Coronary artery (tissue), 2 donors: ENCODE data around the gene GASK1A.

ENCODE experiments used
- DNase-seq: peaks from one replicate; pipeline ENCODE4 v3.0.0-alpha.2; 2017; ENCODE audit warnings: low spot score
- H3K27ac ChIP-seq, 2 donors: fragments of 200-600 bp; sonication (generic); one replicate each; pipeline ENCODE4 v1.5.1; 2016 to 2019
- H3K4me3 ChIP-seq: fragments of 200-600 bp; sonication (generic); 2 replicates; pipeline ENCODE4 v1.5.1; 2016; ENCODE audit warnings: mild to moderate bottlenecking, moderate library complexity
- TF ChIP-seq, protein P1 (sequence below): fragments of 200-600 bp; sonication (generic); IDR thresholded peaks from one replicate; pipeline ENCODE4 v1.5.1; 2019; ENCODE audit warnings: antibody characterized with exemption

The GASK1A gene

DNA sequence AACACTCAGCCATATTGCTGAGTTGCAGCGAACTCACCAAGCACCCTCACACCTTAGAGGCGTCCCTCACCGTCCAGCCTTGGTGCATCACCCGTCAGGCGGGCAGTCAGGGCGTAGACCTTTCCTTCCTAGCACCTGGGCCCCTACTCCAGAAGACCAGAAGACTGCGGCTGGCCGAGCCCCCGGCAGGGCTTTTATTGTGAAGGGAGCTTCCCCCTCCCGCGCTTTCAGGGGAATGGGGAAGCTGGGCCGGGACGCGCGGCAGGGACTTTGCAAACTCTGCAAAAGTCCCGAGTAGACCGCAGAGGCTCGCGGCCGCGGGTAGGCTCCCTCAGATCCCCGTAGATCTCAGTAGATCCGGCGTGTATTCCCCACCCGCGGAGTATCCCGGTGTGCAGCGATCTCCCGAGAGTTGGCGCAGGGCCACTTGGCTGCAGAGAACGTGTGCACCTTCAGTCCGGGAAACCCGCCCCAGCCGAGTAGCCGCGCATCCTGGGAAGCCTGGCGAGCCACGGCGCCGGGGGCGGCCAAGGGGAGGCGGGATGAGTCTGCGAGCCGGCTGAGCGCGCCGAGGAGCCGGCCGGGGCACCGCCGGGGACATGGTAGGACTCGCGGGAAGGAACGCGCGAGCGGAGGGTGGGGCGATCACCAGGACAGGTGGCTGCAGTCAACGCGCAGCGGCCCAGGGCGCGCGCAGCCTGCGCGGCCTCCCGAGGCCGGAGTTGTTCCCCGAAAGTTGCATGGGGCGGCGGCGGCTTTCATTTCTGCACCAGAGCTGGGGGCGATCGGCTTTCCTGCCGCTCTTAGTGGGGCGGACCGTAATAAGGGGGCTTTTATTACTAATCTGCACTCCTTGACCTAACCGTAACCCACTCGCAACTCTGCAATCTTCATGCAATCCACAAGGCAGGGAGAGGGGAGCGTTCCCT lies at the start of gene GASK1A:
GASK1A (plus strand) TSS at position 268 of the 929 bp plus-strand sequence; CDS start at position 600, 332 bp downstream.
- TF ChIP-seq, protein P1, sequence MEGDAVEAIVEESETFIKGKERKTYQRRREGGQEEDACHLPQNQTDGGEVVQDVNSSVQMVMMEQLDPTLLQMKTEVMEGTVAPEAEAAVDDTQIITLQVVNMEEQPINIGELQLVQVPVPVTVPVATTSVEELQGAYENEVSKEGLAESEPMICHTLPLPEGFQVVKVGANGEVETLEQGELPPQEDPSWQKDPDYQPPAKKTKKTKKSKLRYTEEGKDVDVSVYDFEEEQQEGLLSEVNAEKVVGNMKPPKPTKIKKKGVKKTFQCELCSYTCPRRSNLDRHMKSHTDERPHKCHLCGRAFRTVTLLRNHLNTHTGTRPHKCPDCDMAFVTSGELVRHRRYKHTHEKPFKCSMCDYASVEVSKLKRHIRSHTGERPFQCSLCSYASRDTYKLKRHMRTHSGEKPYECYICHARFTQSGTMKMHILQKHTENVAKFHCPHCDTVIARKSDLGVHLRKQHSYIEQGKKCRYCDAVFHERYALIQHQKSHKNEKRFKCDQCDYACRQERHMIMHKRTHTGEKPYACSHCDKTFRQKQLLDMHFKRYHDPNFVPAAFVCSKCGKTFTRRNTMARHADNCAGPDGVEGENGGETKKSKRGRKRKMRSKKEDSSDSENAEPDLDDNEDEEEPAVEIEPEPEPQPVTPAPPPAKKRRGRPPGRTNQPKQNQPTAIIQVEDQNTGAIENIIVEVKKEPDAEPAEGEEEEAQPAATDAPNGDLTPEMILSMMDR: no peak
- peak within 1 kb of the TSS; percentile 4 to 71 for H3K27ac ChIP-seq

DNA sequence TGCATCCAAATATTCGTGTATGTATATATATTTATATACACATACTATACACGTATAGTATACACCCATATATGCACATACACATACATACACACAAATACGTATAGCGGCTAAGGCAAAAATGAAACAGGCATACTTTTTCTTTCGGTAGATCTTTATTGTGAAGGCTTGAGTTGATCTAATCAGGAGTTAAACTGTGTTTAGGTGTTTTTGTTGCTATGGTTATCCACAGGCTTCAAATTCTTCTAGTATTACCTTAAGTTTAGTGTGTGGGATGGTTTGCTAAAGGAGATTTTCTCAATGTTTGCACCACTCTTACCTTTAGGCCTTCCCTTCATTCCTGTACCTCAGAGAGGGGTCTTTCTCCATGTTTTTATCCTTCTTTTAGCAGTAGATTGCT lies 45.0 kb upstream of the GASK1A start:
- no peak overlapping the region for H3K4me3 ChIP-seq
- DNase-seq: no peak
- TF ChIP-seq, protein P1: no peak
- H3K27ac ChIP-seq: no peak overlapping the region

More for the DNA sequence above, at the start of gene GASK1A:
- peak within 1 kb of the TSS; percentile 89 for H3K4me3 ChIP-seq
- no peak for DNase-seq

DNA sequence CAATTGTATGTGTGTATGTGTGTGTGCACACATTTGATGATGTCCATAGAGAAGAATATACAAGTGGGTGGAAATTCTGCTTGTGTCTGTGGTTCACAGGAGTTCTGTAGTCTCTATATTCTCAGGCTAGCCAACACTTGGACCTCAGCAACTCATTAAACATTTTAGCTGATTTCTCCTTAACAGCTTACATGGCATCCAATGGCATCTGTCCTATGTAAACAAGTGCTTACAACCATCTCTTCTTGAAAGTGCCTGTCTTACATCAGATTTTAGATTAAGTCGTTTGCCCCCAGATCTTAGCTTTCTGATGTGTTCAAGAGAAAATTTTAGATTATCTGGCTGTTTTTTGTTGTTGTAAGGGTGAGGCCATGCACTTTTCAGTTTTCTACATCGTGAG lies 44.2 kb upstream of the GASK1A start:
- Histone ChIP-seq H3K27ac (no peak overlapping the region), H3K4me3 (no peak overlapping the region)
- TF ChIP-seq, protein P1: no peak
- DNase-seq: no peak

DNA sequence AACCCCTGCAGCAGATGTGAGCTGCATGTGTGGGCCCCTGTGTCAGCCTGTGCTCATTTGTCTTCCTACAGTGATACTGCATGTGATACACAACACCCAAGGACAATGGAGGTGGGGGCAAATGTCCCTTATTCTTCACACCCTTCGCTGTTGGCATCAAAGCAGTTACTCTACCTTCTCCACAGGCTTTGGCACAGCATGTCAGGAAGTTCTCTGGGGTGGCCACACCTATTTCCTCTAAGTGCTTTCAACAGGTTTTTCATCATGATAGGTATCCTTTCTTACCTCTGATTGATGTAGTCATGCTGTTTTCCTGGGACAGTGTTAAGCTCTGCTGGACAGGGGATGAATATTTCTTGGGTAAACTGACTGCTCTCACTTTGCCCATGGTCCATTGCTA lies 43.6 kb upstream of the GASK1A start:
- DNase-seq: no peak

DNA sequence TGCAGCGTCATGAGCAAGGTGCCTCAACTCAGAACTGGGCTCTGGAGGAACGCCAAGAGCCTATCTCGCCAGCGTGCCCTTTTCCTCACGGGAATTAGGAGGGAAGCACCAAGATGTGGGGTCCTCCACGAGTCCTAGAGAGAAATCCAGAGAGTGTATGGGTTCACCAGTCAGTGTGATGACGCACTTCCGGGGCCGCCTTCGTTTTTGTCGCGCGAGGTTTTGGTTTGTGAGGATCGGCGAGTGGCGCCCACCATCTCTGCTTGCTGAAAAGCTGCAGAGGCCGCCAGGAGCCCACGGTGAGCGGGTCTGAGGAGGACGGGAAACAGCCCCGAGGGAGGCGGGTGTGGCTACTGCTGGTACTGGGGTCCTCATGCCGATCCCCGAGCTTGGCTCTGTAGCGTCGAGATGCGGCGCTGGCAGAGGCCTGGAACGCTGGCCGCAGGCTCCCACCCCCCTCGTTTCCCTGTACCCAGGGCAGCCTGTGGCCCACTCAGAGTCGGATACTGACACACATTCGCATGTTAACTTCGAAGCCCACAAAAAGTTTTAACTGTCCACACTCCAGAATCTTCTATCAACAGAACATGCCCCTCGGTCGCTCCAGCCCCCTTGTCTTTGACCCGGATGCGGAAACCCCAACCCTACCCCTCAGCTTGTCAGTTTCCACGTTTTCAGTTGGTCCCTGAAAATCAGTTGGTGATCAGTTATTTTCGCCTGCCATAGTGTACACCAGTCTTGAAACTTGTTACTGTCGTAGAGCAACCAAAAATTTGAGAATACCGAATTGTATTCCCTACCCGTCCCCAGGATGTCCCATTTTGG lies 42.7 kb upstream of the GASK1A start:
- no peak for DNase-seq
- H3K27ac ChIP-seq: no peak overlapping the region
- TF ChIP-seq, protein P1: no peak
- H3K4me3 ChIP-seq: peak overlapping the region; percentile 62

More for the DNA sequence above, 43.6 kb upstream of the GASK1A start:
- H3K27ac ChIP-seq: no peak overlapping the region
- peak overlapping the region; percentile 62 for H3K4me3 ChIP-seq
- TF ChIP-seq, protein P1: no peak

DNA sequence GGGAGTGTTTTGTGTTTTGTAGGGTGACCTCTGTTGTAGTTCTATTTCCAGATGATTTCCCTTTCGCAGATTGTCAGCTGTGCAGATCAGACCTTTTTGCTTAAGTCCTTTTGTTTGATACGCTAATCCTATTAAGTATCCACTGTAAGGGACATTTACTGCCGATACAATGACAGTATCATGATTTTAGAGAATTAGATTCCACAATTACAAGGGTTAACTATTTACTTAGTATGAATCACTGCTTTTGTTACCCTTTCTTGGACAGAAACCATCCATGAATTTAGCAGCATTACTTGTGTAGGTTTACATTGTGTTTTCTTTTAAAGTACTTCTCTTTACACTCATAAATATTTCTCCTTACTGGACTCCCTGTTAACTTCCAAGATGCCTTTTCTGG lies 41.8 kb upstream of the GASK1A start:
- TF ChIP-seq, protein P1: no peak
- H3K27ac ChIP-seq: no peak overlapping the region
- no peak overlapping the region for H3K4me3 ChIP-seq
- DNase-seq: no peak
